GM20000 (cell line): ENCODE data around the gene CBX6.

ENCODE experiments used
- DNase-seq: peaks from one replicate; pipeline ENCODE4 v3.0.0; 2012; ENCODE audit warnings: low spot score
- TF ChIP-seq, protein P1 (sequence below): IDR thresholded peaks from 2 replicates; pipeline ENCODE4 v1.5.1; 2012; ENCODE audit warnings: mild to moderate bottlenecking, control low read depth; ENCODE audit errors: extremely low read depth, missing control alignments

CBX6 gene

GRCh38 chr22:38834215-38834953 lies 37.6 kb downstream of the CBX6 start:
- no peak for DNase-seq
- TF ChIP-seq, protein P1, sequence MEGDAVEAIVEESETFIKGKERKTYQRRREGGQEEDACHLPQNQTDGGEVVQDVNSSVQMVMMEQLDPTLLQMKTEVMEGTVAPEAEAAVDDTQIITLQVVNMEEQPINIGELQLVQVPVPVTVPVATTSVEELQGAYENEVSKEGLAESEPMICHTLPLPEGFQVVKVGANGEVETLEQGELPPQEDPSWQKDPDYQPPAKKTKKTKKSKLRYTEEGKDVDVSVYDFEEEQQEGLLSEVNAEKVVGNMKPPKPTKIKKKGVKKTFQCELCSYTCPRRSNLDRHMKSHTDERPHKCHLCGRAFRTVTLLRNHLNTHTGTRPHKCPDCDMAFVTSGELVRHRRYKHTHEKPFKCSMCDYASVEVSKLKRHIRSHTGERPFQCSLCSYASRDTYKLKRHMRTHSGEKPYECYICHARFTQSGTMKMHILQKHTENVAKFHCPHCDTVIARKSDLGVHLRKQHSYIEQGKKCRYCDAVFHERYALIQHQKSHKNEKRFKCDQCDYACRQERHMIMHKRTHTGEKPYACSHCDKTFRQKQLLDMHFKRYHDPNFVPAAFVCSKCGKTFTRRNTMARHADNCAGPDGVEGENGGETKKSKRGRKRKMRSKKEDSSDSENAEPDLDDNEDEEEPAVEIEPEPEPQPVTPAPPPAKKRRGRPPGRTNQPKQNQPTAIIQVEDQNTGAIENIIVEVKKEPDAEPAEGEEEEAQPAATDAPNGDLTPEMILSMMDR = no peak

DNA sequence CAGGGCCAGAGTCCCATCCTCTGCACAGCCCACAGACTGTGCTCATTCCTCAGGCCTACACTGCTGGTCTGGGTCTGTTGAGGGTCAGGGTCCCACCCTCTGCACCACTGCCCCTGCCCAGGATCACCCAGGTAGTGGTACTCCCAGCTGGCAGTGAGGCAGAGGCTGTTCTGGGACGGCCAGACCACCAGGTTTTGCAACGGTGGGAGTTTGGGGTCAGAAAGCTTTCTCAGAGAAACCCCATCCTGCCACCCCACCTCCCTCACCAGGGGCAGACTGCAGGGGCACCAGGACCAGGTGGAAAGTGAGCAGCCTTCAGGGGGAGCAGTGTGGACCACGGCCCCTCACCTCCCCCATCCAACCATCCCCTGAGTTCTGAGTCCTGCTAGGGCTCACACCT lies 39.0 kb downstream of the CBX6 start:
- DNase-seq = no peak
- TF ChIP-seq, protein P1 = no peak

DNA sequence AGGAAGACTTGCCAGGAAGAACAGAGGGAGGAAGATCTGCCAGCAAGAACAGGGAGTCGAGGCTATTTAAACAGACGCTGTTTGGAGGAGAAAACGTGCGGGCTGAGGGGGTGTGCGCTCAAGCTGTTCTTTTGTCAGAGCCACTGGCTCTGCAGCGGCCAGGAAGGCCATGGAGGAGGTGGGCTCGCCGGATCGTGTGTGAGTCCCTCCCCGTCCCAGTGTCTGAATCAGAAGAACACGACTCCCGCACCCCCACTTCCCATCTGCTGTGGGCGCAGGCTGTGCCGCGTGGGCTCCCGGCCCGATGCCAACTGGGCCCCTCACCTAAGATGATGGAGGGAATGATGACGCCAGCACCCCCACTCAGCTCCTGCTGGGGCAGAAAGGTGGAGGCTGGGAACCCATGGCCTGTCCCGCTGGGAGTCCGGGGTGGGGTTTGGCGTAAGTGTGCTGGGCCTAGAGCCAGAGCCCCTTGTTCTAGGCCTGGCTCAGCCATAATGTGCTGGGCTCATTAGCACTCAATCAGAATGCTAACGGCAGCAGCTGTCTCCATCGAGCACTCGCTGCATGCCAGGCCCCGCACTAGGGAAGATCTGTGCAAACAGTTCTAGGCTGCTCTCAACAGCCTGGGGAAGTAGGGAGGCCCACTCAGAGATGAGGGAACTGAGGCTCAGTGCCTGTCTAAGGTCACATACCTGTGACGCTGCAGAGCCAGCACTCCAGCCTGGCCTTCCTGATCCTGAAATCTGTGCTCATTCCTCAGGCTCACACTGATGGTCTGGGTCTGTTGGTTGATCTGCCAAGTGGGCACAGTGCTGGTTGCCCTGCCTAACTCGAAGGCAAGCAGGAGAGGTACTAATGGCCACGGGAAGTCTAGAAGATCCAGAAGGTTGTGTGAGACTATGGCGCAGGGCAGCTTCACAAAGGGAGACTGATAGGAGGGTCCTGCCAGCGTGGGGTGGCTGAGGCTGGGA lies 39.7 kb downstream of the CBX6 start:
- TF ChIP-seq, protein P1 = no peak
- no peak for DNase-seq

- no peak for DNase-seq
Observed at GRCh38 chr22:38831166-38831945, 40.7 kb downstream of the CBX6 start.

DNA sequence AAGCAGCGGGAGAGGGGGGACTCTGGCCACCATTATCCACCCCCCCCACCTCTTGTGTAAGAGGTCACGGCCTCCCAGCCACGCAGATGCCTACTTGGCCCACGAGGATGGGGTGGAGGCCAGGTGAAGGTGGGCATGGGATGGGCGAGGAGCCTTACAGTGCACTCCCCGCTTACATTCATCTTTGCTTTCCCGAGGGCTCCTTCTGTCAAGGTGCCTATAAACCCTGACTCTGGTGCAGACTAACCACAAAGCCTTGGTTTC lies 41.2 kb downstream of the CBX6 start:
- DNase-seq = no peak
- TF ChIP-seq, protein P1 = no peak

More at GRCh38 chr22:38831166-38831945, 40.7 kb downstream of the CBX6 start:
- TF ChIP-seq, protein P1 = no peak

GRCh38 chr22:38830026-38830844 lies 41.8 kb downstream of the CBX6 start:
- TF ChIP-seq, protein P1 = no peak
- DNase-seq = no peak
